Endodermal cell (in vitro differentiated cells): ENCODE data around the gene HACD1. TPM values are rescaled to one million over a fixed set of nuclear protein-coding genes. Genes with fewer than 3 reads are reported as not detected.

ENCODE experiments used
- DNase-seq: peaks from one replicate; pipeline ENCODE4 v3.0.0-alpha.2; 2017
- H3K27ac ChIP-seq: 2 replicates; pipeline ENCODE4 v1.5.1; 2013; ENCODE audit warnings: mild to moderate bottlenecking, low read depth, low read length, moderate library complexity
- H3K27me3 ChIP-seq: 2 replicates; pipeline ENCODE4 v1.6.1; 2013; ENCODE audit warnings: mild to moderate bottlenecking, low read length, moderate library complexity; ENCODE audit not compliant: insufficient read depth, control insufficient read depth, poor library complexity, severe bottlenecking
- H3K36me3 ChIP-seq: 2 replicates; pipeline ENCODE4 v1.7.0; 2013; ENCODE audit warnings: mild to moderate bottlenecking, low read length, moderate library complexity; ENCODE audit not compliant: control insufficient read depth, insufficient read depth
- H3K4me1 ChIP-seq: one replicate; pipeline ENCODE4 v1.7.0; 2013; ENCODE audit warnings: low read length; ENCODE audit not compliant: control insufficient read depth, insufficient read depth
- H3K4me3 ChIP-seq: 2 replicates; pipeline ENCODE4 v1.5.1; 2013; ENCODE audit warnings: mild to moderate bottlenecking, low read length, moderate library complexity
- H3K9ac ChIP-seq: 2 replicates; pipeline ENCODE4 v1.6.1; 2013; ENCODE audit warnings: mild to moderate bottlenecking, low read length, moderate library complexity; ENCODE audit not compliant: poor library complexity, severe bottlenecking; ENCODE audit errors: extremely low read depth
- H3K9me3 ChIP-seq: 2 replicates; pipeline ENCODE4 v1.6.1; 2013; ENCODE audit warnings: mild to moderate bottlenecking, low read length, moderate library complexity; ENCODE audit not compliant: control insufficient read depth
- H3K27ac Mint-ChIP-seq: 2 replicates; pipeline ENCODE4 v1.8.0; 2020; ENCODE audit warnings: mixed read lengths
- H3K27me3 Mint-ChIP-seq: 2 replicates; pipeline ENCODE4 v1.8.0; 2021; ENCODE audit warnings: mild to moderate bottlenecking, mixed read lengths; ENCODE audit not compliant: insufficient read depth
- H3K36me3 Mint-ChIP-seq: 2 replicates; pipeline ENCODE4 v1.8.0; 2020; ENCODE audit warnings: low read depth, mixed read lengths
- H3K4me1 Mint-ChIP-seq: 2 replicates; pipeline ENCODE4 v1.8.0; 2020; ENCODE audit warnings: mixed read lengths
- H3K4me3 Mint-ChIP-seq: 2 replicates; pipeline ENCODE4 v1.8.0; 2020; ENCODE audit warnings: mild to moderate bottlenecking, moderate library complexity, mixed read lengths
- H3K9me3 Mint-ChIP-seq: 2 replicates; pipeline ENCODE4 v1.8.0; 2020; ENCODE audit warnings: mild to moderate bottlenecking, mixed read lengths
- CTCF ChIP-seq: fragments of 200-600 bp; sonication (generic); conservative IDR thresholded peaks from 2 replicates; pipeline ENCODE4 v1.5.0; 2021; ENCODE audit warnings: antibody characterized with exemption, mild to moderate bottlenecking
- WGBS, 2 experiments: methylation state at CpG; one replicate each; pipeline versions ENCODE4 v1.1.5 to v1.1.7; 2013; ENCODE audit warnings: missing lambda C conversion rate in 2 of 2, mixed read lengths in 1 of 2; ENCODE audit not compliant: insufficient coverage in 1 of 2, insufficient read length in 1 of 2; 5-methylcytosine and 5-hydroxymethylcytosine counted together
- total RNA-seq, 2 donors: library from RNA; stranded (reverse); fragmentation: NEBNext Ultra II Directional in 1 of 2; extraction: Animal tissue kit (Norgen Biotek cat#: 25700) in 1 of 2; gene quantifications; 2 replicates in 1 of 2; 3 replicates in 1 of 2; pipeline ENCODE4 v1.2.1, GENCODE V29; 2021

The HACD1 gene
- total RNA-seq, 2 donors from 2014 or later: 25.6 to 34.1 TPM

GRCh38 chr10:17580885-17581284, 36.3 kb downstream of the HACD1 start:
- DNase-seq: no peak
- no peaks in the 10 kb centered on the region for H3K9me3 ChIP-seq
- Mint-ChIP-seq H3K4me3 (no peak overlapping the region), H3K4me1 (no peaks in the 10 kb centered on the region), H3K36me3 (no peaks in the 10 kb centered on the region), H3K27me3 (no peaks in the 10 kb centered on the region), H3K9me3 (no peaks in the 10 kb centered on the region), H3K27ac (no peak overlapping the region)
- no peaks in the 10 kb centered on the region for H3K27me3 ChIP-seq
- WGBS, 2 experiments: 89 to 98% methylated on average over 3 of the region's 3 CpGs
- no peak overlapping the region for H3K27ac ChIP-seq
- TF ChIP-seq CTCF: no peak
- H3K4me1 ChIP-seq: no peaks in the 10 kb centered on the region
- no peak overlapping the region for H3K4me3 ChIP-seq
- H3K9ac ChIP-seq: no peak overlapping the region
- no peaks in the 10 kb centered on the region for H3K36me3 ChIP-seq

- Mint-ChIP-seq H3K4me3 (no peak overlapping the region), H3K4me1 (no peaks in the 10 kb centered on the region), H3K27ac (no peak overlapping the region), H3K27me3 (no peaks in the 10 kb centered on the region), H3K9me3 (no peaks in the 10 kb centered on the region), H3K36me3 (no peaks in the 10 kb centered on the region)
- no peaks in the 10 kb centered on the region for H3K4me1 ChIP-seq
- no peak overlapping the region for H3K27ac ChIP-seq
- WGBS, 2 experiments: no CpG with 5 or more reads among the region's 2 CpGs
- no peak overlapping the region for H3K9ac ChIP-seq
- H3K36me3 ChIP-seq: no peaks in the 10 kb centered on the region
- no peak for TF ChIP-seq CTCF
- no peaks in the 10 kb centered on the region for H3K9me3 ChIP-seq
- H3K4me3 ChIP-seq: no peak overlapping the region
- no peaks in the 10 kb centered on the region for H3K27me3 ChIP-seq
- DNase-seq: no peak
These were observed 38.6 kb downstream of the HACD1 start for GRCh38 chr10:17578603-17579002.

GRCh38 chr10:17576768-17577167, 40.4 kb downstream of the HACD1 start:
- H3K36me3 Mint-ChIP-seq: no peaks in the 10 kb centered on the region
- H3K9me3 Mint-ChIP-seq: no peaks in the 10 kb centered on the region
- no peak overlapping the region for H3K9ac ChIP-seq
- no peak overlapping the region for H3K27ac Mint-ChIP-seq
- H3K27me3 Mint-ChIP-seq: no peaks in the 10 kb centered on the region
- H3K4me1 Mint-ChIP-seq: no peaks in the 10 kb centered on the region
- H3K27ac ChIP-seq: no peak overlapping the region
- 97 to 100% methylated on average over 1 to 3 of the region's 3 CpGs for WGBS, 2 experiments
- no peaks in the 10 kb centered on the region for H3K36me3 ChIP-seq
- no peak overlapping the region for H3K4me3 ChIP-seq
- no peaks in the 10 kb centered on the region for H3K9me3 ChIP-seq
- TF ChIP-seq CTCF: no peak
- no peak for DNase-seq
- H3K4me1 ChIP-seq: no peaks in the 10 kb centered on the region
- no peaks in the 10 kb centered on the region for H3K27me3 ChIP-seq
- H3K4me3 Mint-ChIP-seq: no peak overlapping the region
